BE2C (cell line): ENCODE measurements around the gene PIK3CA.

Source experiments
- DNase-seq: peaks from one replicate; pipeline ENCODE4 v3.0.0-alpha.2; 2020
- H3K27me3 ChIP-seq: fragments of 250-450 bp; sonication (Bioruptor Pico); 2 replicates; pipeline ENCODE4 v1.5.1; 2020; ENCODE audit warnings: mild to moderate bottlenecking
- H3K36me3 ChIP-seq: fragments of 250-450 bp; sonication (Bioruptor Pico); 2 replicates; pipeline ENCODE4 v1.5.1; 2020; ENCODE audit warnings: mild to moderate bottlenecking
- H3K4me1 ChIP-seq: fragments of 250-450 bp; sonication (Bioruptor Pico); 2 replicates; pipeline ENCODE4 v1.5.1; 2020
- H3K4me3 ChIP-seq: 2 replicates; pipeline ENCODE4 v1.5.1; 2011; ENCODE audit warnings: low read depth, low read length
- H3K9me3 ChIP-seq: fragments of 250-450 bp; sonication (Bioruptor Pico); 2 replicates; pipeline ENCODE4 v1.5.1; 2020
- TF ChIP-seq, protein P1 (sequence below): IDR thresholded peaks from 2 replicates; pipeline ENCODE4 v1.5.1; 2012; ENCODE audit warnings: mild to moderate bottlenecking, low read depth, low read length

The PIK3CA gene

DNA sequence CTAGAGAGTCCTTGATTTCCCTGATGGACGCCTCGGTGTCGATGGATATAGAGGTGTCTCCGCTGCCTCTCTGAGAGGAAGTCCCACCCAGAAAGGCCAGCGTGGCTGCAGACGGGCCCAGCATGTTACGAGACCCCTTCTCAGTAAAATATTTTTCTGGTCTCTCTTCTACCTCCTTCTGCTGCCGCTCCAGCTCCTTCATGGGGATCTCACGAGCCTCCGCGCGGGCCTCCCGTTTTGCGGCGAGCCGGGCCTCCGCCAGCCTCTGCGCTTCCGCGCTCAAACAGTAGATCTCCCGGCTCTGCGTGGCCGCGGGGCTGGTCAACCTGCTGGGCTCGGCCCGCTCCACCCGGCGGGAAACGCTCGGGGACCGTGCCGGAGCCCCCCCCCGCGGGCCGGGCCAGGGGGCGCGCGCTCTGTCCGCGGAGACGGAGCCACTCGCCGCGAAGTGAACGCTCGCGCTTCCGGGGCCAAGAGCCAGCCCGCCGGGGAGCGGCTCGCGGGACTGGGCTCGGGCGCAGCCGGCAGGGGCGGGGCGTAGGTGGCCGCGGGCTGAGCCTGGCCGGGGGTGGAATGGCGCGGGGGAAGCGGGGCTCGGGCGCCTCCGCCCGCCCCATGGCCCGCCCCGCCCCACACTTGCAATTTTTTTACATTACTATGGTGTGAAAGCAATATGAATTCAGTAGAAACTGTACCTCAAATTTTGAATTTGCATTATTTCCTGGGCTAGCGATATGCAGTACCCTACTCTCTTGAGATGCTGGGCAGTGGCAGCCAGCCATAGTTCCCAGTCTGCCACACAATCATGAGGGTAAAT is 113.0 kb downstream of the PIK3CA start:
- Histone ChIP-seq H3K9me3 (peaks cover 6% of the 10 kb centered on the region), H3K4me3 (peak overlapping the region; percentile 55), H3K27me3 (0 out of 2 replicates have a peak, but pooled peaks cover 4% of the 10 kb centered on the region), H3K4me1 (no peaks in the 10 kb centered on the region), H3K36me3 (no peaks in the 10 kb centered on the region)
- TF ChIP-seq, protein P1, sequence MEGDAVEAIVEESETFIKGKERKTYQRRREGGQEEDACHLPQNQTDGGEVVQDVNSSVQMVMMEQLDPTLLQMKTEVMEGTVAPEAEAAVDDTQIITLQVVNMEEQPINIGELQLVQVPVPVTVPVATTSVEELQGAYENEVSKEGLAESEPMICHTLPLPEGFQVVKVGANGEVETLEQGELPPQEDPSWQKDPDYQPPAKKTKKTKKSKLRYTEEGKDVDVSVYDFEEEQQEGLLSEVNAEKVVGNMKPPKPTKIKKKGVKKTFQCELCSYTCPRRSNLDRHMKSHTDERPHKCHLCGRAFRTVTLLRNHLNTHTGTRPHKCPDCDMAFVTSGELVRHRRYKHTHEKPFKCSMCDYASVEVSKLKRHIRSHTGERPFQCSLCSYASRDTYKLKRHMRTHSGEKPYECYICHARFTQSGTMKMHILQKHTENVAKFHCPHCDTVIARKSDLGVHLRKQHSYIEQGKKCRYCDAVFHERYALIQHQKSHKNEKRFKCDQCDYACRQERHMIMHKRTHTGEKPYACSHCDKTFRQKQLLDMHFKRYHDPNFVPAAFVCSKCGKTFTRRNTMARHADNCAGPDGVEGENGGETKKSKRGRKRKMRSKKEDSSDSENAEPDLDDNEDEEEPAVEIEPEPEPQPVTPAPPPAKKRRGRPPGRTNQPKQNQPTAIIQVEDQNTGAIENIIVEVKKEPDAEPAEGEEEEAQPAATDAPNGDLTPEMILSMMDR = no peak
- DNase-seq = peak; percentile 83

GRCh38 chr3:179263134-179263533 is 115.0 kb downstream of the PIK3CA start:
- Histone ChIP-seq H3K36me3 (no peaks in the 10 kb centered on the region), H3K27me3 (0 out of 2 replicates have a peak, but pooled peaks cover 4% of the 10 kb centered on the region), H3K9me3 (peaks cover 6% of the 10 kb centered on the region), H3K4me1 (no peaks in the 10 kb centered on the region), H3K4me3 (no peak overlapping the region)
- DNase-seq = no peak
- TF ChIP-seq, protein P1 = no peak

GRCh38 chr3:179264449-179264848 is 116.3 kb downstream of the PIK3CA start:
- H3K4me1 ChIP-seq = no peaks in the 10 kb centered on the region
- peaks cover 6% of the 10 kb centered on the region for H3K9me3 ChIP-seq
- TF ChIP-seq, protein P1 = no peak
- H3K27me3 ChIP-seq = 0 out of 2 replicates have a peak, but pooled peaks cover 4% of the 10 kb centered on the region
- H3K36me3 ChIP-seq = no peaks in the 10 kb centered on the region
- no peak for DNase-seq
- no peak overlapping the region for H3K4me3 ChIP-seq

- TF ChIP-seq, protein P1 = no peak
- no peak for DNase-seq
- H3K36me3 ChIP-seq = no peaks in the 10 kb centered on the region
- no peaks in the 10 kb centered on the region for H3K4me1 ChIP-seq
- H3K9me3 ChIP-seq = peaks cover 6% of the 10 kb centered on the region
- H3K4me3 ChIP-seq = no peak overlapping the region
- 0 out of 2 replicates have a peak, but pooled peaks cover 4% of the 10 kb centered on the region for H3K27me3 ChIP-seq
These were observed 116.9 kb downstream of the PIK3CA start for GRCh38 chr3:179265092-179265491.

GRCh38 chr3:179265875-179266274 is 117.7 kb downstream of the PIK3CA start:
- TF ChIP-seq, protein P1 = no peak
- no peak overlapping the region for H3K4me3 ChIP-seq
- 0 out of 2 replicates have a peak, but pooled peaks cover 4% of the 10 kb centered on the region for H3K27me3 ChIP-seq
- DNase-seq = no peak
- no peaks in the 10 kb centered on the region for H3K4me1 ChIP-seq
- peaks cover 3% of the 10 kb centered on the region for H3K9me3 ChIP-seq
- H3K36me3 ChIP-seq = no peaks in the 10 kb centered on the region

GRCh38 chr3:179266701-179267211 is 118.6 kb downstream of the PIK3CA start:
- DNase-seq = no peak
- Histone ChIP-seq H3K4me1 (no peaks in the 10 kb centered on the region), H3K4me3 (no peak overlapping the region), H3K9me3 (no peaks in the 10 kb centered on the region; the same call in 1 of the 2 replicates), H3K36me3 (no peaks in the 10 kb centered on the region), H3K27me3 (0 out of 2 replicates have a peak, but pooled peaks cover 4% of the 10 kb centered on the region)
- TF ChIP-seq, protein P1 = no peak
